ENCODE measurements around the gene PIP4P1. TPM values are rescaled to one million over a fixed set of nuclear protein-coding genes. Genes with fewer than 3 reads are reported as not detected.

Gene PIP4P1
- total and polyA plus RNA-seq, 2 of the 13 experiments (the other 11 are each of a cell fraction or from before 2014, with no cell fraction given), result 33.4 to 47.0 TPM

DNA sequence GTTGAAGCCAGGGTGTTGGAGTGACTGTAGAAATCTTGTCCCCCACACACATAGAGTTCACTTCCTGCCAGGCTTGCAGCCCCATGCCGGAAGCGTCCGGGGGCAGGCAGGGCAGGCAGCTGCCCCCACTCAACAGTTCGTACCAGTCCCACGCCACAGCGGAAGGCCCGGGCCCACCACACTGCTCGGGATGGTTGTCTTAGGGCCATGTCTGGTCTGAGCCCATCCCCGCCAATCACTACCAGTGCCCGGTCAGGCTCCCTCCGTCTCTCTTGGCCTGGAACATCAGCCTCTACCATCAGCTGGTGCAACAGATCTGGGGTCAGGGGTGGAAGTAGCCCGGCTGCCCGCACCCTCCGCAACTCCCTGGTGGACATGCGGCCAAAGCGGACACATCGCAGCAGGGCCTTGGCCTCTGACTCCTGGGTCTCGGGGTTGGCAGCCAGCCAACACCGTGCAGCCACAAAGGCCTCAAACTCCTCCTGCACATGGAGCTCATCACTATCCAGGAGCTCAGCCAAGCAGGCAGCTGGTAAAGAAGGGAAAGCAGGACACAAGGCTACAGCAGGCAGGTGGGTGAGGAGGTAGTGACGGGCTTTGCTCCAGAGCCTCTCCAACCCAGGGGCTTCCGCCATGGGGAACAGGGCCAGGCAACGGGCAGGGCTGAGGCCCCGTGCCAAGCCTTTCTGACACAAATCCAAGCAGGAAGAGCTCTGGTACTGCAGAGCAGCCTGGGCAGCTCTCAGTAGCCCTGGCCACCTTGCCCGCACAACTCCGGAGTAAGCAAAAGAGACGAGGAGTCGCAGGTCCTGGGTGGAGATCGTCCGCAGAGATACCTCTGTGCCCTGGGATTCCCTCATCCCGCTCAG, 31.2 kb downstream of the PIP4P1 start (continued):
- TF ChIP-seq, protein P1, sequence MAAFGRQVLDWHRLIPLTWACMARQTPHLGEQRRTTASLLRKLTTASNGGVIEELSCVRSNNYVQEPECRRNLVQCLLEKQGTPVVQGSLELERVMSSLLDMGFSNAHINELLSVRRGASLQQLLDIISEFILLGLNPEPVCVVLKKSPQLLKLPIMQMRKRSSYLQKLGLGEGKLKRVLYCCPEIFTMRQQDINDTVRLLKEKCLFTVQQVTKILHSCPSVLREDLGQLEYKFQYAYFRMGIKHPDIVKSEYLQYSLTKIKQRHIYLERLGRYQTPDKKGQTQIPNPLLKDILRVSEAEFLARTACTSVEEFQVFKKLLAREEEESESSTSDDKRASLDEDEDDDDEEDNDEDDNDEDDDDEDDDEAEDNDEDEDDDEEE (CRISPR knock-in tag; IDR thresholded peaks at IDR 0.05), result no peak
- TF ChIP-seq ZKSCAN1 (IDR thresholded peaks at IDR 0.05; ENCODE audit: low read length) (no peak), NFYC (CRISPR knock-in tag; IDR thresholded peaks at IDR 0.05) (no peak), ZIK1 (CRISPR knock-in tag; IDR thresholded peaks at IDR 0.05; ENCODE audit: borderline replicate concordance, low read depth) (0 out of 2 replicates have a peak, but pooled peaks have one; percentile 66), RNF219 (CRISPR knock-in tag; IDR thresholded peaks at IDR 0.05) (0 out of 2 replicates have a peak, but pooled peaks have one; percentile 36), ZNF446 (CRISPR knock-in tag; IDR thresholded peaks at IDR 0.05) (peak; percentile 71; the same call in 1 of the 2 replicates), ZNF180 (CRISPR knock-in tag; IDR thresholded peaks at IDR 0.05; ENCODE audit: borderline replicate concordance, low read depth) (no peak), ZNF160 (CRISPR knock-in tag; IDR thresholded peaks at IDR 0.05) (peak; percentile 70; the same call in 1 of the 2 replicates), ZNF468 (CRISPR knock-in tag; IDR thresholded peaks at IDR 0.05) (no peak), ZNF234 (CRISPR knock-in tag; conservative IDR thresholded peaks at IDR 0.05) (no peak), ZEB1 (IDR thresholded peaks at IDR 0.05; ENCODE audit: insufficient replicate concordance, low read depth) (no peak), ZBTB38 (CRISPR knock-in tag; IDR thresholded peaks at IDR 0.05) (peak; percentile 59; the same call in 1 of the 2 replicates), STAG1 (CRISPR knock-in tag; IDR thresholded peaks at IDR 0.05) (no peak), PITX1 (CRISPR knock-in tag; IDR thresholded peaks at IDR 0.05) (peak; percentile 72; the same call in 1 of the 2 replicates), KLF16 (CRISPR knock-in tag; IDR thresholded peaks at IDR 0.05) (no peak), ZNF605 (CRISPR knock-in tag; IDR thresholded peaks at IDR 0.05) (no peak), ATRX (CRISPR knock-in tag; IDR thresholded peaks at IDR 0.05; ENCODE audit: borderline replicate concordance) (no peak), ELF1 (CRISPR knock-in tag; IDR thresholded peaks at IDR 0.05) (no peak), ZFP36L2 (CRISPR knock-in tag; IDR thresholded peaks at IDR 0.05) (no peak), HOXA5 (CRISPR knock-in tag; IDR thresholded peaks at IDR 0.05) (no peak)
- TF ChIP-seq, protein P2, sequence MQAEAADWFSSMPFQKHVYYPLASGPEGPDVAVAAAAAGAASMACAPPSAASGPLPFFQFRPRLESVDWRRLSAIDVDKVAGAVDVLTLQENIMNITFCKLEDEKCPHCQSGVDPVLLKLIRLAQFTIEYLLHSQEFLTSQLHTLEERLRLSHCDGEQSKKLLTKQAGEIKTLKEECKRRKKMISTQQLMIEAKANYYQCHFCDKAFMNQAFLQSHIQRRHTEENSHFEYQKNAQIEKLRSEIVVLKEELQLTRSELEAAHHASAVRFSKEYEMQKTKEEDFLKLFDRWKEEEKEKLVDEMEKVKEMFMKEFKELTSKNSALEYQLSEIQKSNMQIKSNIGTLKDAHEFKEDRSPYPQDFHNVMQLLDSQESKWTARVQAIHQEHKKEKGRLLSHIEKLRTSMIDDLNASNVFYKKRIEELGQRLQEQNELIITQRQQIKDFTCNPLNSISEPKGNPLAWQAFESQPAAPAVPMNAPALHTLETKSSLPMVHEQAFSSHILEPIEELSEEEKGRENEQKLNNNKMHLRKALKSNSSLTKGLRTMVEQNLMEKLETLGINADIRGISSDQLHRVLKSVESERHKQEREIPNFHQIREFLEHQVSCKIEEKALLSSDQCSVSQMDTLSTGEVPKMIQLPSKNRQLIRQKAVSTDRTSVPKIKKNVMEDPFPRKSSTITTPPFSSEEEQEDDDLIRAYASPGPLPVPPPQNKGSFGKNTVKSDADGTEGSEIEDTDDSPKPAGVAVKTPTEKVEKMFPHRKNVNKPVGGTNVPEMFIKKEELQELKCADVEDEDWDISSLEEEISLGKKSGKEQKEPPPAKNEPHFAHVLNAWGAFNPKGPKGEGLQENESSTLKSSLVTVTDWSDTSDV (CRISPR knock-in tag; IDR thresholded peaks at IDR 0.05), result 0 out of 2 replicates have a peak, but pooled peaks have one; percentile 46
- TF ChIP-seq, protein P3, sequence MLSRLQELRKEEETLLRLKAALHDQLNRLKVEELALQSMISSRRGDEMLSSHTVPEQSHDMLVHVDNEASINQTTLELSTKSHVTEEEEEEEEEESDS (CRISPR knock-in tag; IDR thresholded peaks at IDR 0.05; ENCODE audit: borderline replicate concordance), result no peak
- TF ChIP-seq, protein P4, sequence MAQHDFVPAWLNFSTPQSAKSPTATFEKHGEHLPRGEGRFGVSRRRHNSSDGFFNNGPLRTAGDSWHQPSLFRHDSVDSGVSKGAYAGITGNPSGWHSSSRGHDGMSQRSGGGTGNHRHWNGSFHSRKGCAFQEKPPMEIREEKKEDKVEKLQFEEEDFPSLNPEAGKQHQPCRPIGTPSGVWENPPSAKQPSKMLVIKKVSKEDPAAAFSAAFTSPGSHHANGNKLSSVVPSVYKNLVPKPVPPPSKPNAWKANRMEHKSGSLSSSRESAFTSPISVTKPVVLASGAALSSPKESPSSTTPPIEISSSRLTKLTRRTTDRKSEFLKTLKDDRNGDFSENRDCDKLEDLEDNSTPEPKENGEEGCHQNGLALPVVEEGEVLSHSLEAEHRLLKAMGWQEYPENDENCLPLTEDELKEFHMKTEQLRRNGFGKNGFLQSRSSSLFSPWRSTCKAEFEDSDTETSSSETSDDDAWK (CRISPR knock-in tag; IDR thresholded peaks at IDR 0.05), result no peak
